GOT3 (cell line): ENCODE results near the gene RAPGEF3.

Experiments
- DNase-seq: peaks from one replicate; lab custom pipeline; 2025; ENCODE audit warnings: mixed read lengths; lab: John Stamatoyannopoulos, UW

Gene RAPGEF3, protein sequence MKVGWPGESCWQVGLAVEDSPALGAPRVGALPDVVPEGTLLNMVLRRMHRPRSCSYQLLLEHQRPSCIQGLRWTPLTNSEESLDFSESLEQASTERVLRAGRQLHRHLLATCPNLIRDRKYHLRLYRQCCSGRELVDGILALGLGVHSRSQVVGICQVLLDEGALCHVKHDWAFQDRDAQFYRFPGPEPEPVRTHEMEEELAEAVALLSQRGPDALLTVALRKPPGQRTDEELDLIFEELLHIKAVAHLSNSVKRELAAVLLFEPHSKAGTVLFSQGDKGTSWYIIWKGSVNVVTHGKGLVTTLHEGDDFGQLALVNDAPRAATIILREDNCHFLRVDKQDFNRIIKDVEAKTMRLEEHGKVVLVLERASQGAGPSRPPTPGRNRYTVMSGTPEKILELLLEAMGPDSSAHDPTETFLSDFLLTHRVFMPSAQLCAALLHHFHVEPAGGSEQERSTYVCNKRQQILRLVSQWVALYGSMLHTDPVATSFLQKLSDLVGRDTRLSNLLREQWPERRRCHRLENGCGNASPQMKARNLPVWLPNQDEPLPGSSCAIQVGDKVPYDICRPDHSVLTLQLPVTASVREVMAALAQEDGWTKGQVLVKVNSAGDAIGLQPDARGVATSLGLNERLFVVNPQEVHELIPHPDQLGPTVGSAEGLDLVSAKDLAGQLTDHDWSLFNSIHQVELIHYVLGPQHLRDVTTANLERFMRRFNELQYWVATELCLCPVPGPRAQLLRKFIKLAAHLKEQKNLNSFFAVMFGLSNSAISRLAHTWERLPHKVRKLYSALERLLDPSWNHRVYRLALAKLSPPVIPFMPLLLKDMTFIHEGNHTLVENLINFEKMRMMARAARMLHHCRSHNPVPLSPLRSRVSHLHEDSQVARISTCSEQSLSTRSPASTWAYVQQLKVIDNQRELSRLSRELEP

DNA sequence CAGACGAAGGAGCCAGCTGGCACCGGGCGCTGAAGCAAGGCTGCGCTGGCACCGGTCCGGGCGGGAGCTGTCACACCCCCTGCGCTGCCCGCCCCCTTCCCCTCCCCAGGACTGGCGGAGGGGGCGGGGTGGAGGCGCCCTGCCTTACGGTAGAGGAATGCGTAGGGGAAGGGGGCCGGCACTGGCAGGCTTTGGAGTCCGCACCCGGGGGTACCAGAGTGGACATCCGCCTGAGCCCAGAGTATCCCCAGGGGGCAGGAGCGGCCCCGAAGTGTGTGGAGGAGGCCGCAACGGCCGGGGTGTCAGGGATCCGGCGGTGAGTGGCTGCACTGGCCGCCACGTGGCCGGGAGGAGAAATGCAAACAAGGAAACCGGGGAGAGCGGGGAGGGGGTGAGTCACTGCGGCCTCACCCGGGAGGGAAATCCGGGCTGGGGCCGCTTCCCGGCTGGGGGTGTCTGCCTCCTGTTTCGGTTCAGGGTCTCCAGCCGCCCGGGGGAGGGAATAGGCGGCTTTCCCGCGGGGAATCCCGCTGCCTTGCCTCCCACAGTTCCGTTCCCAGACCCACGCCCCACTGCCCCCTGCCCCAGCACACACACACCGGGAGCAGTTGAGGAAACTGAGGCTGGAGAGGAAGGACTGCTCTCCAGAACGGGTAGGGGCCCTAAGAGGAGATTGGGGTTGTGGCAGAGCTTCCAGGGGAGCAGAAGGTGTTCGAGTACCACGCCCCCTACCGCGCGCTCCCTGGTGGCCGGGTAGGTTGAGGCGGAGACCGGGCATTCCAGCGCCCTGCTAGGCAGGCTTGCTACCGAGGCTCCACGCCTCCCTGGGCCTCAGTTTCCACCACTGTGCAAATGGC, at the start of gene RAPGEF3:
RAPGEF3 (minus strand) TSS at position 47 of the 857 bp plus-strand sequence. CDS start 324 bp downstream, outside the sequence.
- peak; percentile 55 for DNase-seq

DNA sequence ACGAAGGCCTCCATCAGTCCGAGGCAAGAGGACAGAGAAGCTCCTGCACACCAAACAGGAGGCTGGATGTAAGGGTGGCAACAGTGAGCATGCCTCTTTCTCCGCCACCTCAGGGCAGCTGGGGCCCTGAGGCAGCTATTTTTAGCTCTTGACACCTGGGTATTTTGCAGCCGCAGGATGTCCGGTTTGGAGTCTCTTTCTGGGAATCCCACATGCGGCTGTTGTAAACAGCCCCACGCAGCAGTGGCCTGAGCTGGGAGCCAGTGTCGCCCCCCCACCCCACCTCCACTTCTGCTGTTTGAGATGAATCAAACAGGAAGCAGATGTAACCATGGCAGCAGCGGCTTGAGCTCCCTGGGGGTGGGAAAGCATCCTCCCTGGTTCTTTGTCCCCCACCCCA, 49.4 kb upstream of the RAPGEF3 start:
- no peak for DNase-seq

DNA sequence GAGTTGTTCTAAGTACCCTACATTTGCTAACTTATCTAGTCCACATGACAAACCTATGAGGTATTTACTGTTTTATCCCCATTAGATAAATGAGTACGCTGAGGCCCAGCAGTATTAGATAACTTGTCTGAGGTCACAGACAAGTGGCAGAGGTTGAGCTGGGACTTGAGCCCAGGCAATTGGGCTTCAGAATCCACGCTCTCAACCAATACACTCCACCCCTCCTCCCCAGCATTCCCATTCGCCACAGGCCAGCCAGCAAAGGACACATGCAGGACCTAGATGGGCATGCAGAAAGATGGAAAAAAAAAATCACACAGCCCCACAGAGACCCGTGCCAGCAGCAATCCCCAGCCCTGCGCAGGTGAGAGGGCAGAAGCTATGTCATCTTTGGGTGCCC, 48.7 kb upstream of the RAPGEF3 start:
- DNase-seq, result no peak

DNA sequence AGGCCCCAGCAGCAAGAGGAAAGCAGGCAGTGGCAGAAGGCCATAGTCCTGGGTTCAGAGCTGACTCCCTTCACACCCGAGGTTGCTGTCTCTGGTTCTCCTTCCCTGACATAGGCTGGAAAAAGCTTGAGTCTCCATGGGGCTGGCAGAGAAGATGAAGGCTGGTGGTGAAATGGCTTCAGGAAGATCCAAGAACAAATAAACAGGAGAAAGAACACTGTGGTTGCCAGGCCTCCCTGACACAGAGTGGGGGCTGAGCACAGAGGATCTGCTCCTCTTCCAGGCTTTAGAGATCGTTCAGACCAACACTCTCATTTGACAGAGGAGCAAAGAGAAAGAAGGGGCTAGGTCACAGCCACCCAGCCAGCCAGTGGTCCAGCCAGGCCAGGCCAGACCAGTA, 46.7 kb upstream of the RAPGEF3 start:
- DNase-seq, result no peak

DNA sequence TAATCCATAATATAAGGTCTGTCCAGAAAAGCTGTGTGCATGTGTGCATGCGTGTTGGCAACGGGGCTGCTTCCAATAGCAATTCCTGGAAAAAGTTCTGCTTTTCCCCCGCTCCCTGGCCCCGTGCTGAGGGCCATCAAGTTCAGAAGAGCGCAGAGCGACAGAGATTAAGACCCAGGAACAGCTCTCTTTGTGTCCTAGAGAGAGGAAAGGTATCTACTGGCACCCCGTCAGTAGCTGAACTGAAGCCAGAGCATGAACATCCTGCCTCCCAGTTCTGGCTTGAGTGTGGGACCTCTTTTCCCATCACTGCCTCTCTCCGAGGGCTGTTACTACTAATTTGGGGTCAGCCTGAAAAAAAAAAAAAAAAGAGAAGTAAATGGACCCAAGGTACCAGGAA, 45.5 kb upstream of the RAPGEF3 start:
- no peak for DNase-seq

DNA sequence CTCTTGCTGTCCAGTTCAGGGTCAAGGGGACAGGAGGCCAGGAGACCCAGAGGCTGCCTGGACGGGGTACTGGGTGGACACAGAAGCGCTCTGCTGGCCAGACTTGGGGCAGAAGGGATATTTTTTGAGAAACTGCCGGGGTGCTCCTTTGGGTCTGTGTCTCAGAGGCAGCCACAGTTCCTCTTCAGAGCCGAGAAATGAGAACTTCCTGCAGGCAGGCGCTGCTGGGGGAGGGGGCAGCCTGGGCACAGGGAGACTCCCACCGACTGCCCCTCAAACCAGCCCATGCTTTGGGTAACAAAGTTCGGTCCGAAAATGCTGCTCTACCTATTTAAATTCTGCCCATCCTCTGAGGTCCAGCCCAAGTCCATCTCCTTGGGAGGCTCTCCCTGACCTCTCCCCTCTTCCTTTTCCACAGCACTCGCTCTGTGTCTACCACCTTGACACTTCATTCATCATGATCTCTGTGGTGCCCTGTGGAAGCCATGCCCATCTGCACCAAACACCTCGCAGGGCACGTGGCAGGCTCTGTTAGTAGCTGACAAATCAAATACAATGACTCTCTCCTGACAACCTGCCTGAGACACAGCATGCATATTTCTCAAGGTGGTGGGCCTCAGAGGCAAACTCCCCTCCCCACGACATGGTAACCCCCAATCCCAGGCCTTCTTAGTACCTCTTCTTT, 44.7 kb upstream of the RAPGEF3 start:
- no peak for DNase-seq

DNA sequence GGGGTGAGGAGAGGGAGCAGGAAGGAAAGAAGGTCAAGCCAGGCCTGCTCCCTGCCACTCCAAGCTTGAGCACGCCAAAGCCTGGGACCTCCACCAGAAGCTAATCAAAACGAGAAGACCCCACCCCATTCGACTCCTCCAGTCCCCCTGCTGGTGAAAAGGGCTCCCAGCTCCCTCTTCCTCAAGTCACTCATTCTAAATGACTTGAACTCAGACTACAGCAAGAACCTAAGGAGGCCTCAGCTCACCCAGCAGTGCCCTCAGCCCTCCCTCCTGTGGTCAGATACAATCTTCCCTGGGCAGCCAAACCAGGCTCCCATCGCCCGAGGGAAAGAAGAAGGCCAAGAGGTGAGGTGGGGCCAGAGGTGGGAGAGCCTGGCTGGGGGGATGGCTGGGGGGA, 43.6 kb upstream of the RAPGEF3 start:
- no peak for DNase-seq

DNA sequence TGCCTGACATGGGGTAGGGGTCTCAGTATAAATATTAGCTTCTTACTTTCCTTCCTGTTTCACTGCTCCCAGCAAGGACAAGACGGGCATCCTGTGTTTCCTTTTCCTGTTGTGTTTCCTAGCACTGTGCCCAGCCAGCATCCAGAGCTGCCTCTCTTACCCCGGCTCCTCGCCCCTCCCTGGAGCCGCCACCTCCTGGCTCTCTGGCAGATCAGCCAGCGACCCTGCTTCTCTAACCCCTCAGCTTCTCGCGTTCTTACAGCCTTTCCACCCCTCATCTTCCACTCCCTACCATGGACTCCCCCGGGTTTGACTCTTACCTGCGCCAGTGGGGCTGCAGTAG, 43.2 kb upstream of the RAPGEF3 start:
- no peak for DNase-seq

DNA sequence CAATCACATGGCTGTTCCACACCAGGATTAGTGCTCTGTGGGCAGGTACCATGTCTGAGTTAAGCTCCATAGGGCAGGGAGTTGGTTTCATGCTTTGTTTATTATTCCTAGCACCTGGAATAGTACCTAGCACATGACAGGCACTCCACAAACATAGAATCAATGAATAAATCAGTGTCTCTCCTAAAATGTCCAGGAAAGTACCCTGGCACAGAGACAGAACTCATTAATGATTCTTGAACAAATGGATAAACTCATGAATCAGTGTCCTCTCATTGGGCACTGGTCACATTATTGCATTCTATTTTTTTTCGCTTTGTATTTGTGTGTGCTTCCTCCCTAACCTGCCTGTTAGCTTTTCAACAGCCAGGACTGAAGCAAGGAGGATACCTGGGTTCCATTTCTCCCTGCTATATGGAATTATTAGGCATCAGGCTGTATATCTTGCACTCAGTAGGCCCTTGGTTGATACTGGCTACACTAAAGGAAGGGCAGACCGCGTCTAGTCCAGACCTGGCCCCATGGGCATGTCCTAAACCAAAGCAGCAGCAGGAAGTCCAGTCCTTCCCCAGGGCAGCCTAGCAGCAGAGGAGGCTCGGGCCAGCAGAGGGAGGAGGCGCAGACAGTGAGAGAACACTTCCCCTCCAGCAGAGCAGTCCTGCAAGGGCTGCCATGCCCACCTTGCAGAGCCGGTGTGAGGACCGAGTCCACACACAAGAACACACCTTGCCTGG, 42.7 kb upstream of the RAPGEF3 start:
- no peak for DNase-seq

DNA sequence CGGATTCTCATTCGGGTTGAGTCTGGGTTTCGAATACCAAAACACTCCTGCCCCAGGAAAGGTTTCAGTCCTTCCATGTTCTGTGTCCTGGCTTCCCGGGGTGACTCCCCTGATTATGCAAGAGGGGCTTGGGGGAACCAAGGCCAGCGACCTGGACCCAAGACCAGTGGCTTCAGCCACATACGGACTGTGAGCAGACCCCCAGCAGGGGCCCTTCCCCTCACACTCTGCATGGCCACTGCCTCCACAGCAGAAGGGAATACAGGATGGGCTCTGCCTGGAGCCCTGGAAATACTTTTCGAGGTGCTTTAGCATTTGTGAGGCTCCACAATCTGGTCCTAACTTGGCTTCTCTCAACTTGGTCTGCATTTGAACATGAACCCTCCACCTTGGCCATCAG, 41.9 kb upstream of the RAPGEF3 start:
- no peak for DNase-seq

DNA sequence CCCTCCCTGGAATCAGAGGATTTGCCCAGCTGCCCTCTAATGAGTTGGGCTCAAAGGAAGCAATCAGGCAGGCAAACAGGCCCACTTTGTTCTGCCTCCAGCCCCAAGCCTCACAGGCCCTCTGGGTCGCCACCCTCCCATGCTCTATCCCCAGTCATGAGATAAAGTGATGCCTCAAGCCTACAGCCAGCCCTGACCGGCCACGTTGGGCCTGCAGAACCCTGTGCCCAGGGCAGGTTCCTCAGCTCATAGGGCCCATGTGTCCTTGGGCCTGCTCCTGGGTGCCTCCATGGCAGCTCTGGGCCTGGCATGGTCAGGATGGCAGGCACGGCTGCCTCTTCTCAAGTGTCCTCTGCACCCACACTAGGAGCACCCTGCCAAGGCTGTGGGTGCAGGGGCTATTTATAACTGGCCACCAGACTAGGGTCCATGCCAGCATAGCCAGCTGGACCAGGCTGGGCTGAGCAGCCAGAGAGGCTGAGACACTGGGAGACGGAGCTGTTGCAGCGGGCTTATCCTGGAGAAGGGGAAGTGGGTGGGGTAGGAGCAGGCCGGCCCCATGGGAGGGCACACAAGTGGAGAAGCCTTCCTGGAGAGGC, 40.8 kb upstream of the RAPGEF3 start:
- DNase-seq, result no peak

DNA sequence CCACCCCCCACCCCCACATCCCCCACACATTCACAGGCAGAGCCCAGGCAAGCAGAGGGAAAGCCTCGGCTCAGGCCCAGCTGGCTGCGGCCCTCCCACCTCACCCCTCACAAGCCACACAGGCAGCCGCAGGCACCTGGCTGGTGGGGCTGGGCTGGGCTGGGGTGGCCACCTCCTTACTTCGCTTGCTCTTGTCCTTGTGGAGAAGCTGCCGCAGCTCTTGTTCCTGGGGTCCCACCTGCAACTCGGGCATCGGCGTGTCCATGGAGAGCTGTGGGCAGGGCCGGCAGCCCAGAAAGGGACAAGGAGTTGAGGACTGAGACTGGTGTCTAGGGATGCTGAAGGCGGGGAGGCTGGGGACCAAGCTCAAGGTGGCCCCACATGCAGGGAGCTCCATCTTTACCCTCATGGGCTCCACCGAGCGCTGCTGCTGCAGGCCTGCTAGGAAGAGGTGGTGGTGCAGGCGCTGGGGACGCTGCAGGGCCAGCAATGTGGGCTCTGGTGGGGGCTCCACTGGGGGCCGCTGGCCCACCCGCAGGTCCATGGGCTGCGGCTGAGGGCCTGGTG, 39.8 kb upstream of the RAPGEF3 start:
- no peak for DNase-seq

DNA sequence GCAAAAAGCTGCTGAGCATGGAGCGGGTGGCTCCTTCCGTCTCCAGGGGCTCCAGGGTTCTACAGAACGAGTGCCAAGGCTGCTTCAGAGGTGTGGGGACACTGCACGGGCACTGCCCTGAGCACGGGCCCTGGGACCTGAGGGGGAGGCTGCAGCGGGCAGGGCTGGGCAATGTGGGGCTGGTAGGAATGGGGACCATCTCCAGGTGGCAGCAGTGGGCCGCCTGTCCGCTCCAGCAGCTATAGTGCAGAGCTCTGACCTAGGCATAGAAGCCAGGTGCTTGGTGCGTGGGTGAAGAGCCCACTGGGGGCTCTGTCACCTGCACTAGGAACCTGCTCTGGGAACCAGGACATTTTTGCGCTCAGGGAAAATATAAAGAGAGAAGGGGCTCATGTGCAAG, 38.8 kb upstream of the RAPGEF3 start:
- DNase-seq, result no peak

DNA sequence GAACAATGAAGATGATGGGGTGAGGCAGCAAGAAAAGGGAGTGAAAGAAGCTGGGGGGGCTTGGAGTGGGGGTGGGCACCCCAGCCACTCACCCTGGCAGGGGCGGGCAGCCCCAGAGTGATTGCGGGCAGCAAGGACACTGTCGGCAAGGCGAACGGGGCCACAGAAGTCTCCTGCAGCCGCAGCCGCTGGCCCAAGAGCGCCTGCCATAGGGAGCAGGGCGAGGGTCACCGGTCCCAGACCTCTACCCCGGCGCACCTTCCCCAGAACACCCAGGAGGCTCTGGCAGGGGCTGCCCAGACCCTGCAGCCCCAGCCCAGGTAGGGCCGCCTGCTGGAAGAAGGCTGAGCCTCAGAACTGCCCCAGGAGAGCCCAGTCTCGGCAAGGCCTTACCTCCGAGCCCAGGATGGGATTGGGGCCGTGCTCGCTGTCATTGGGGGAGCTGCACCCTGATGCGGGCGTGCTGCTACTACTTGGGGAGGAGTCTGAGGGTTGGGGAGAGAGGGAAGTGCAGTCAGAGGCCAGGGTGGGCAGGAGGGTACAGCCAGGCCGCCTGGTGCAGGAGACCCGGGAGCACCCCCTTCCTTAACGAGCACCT, 37.2 kb upstream of the RAPGEF3 start:
- DNase-seq, result no peak

DNA sequence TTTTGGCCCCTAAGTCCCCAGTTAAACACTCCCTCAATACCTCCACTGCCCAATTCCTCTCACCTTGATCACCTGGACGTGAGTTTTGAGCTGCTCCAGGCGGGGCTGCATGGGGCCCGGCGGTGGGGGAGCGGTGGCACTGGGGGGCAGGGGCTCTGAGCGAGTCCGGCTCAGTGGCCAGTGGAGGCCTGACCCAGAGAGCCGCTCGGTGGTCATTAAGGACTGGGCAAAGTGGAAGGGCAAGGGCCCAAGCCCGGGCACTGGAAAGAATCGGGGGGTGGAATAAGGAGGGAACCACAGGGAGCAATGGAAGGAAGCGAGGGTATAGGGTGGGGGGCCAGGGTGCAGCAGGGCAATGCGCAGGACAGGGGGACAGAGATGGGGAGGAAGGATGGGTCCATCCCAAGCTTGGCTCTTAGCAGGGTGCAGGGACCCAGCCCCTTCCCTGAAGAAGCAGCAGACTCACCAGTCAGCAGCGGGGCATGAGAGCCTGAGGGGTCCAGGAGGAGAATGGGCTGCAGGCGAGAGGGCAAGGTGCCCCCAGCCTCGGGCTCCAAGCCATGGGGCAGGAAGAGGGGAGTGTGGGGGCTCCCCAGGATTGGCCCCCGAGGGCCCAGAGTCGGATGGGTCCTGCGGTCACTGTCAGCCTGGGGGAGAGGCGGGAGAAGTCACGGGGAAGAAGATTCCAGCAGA, 36.6 kb upstream of the RAPGEF3 start:
- no peak for DNase-seq

DNA sequence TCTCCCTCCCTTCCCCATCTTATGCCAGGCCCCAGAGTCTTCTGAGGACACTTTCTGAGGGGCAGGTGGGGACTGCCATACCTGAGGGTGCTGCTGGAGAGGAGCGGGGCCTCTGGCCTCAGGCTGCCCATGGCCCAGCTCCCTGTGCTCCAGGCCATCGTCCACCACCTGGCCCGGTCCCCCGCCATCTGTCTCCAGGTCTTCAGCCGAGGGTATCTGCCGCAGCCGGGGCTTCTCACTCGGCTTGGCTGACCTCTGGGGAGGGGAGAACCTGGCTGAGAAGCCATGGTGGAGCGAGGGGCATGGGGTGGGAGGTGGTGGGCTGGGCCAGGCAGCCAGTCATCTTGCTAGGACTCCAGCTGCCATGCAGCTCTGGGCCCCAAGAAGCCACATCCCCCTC, 36.0 kb upstream of the RAPGEF3 start:
- DNase-seq, result no peak

DNA sequence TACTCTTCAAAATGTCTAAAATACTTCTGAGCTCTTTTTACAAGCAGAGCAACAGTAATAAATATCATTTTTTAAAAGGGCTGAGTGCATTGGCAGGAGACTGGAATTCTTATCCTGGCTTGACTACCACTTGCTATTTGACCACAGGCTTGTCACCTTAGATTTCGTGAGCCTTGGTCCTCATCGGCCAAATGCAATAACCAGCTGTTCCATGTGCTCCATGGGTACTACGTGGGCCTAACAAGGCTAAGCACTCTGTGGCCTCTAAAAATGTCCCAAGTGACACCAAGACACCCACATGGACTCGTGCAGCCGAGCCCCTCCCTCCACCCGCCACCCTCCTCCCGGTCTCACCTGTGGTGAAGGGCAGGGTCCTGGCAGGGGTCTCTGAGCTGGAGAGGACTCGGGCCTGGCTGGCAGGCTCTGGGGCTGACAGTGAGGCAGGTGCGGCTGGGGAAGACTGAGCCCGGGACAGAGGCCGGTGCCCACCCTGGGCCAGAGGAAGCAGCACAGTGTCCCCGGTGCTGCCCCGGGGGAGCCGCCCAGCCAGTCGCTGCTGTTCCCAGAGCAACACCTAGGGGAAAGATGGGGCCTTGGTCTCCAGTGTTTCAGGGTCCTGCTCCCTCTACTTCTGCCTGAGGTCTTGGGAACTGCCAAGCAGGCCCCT, 34.5 kb upstream of the RAPGEF3 start:
- DNase-seq, result no peak

DNA sequence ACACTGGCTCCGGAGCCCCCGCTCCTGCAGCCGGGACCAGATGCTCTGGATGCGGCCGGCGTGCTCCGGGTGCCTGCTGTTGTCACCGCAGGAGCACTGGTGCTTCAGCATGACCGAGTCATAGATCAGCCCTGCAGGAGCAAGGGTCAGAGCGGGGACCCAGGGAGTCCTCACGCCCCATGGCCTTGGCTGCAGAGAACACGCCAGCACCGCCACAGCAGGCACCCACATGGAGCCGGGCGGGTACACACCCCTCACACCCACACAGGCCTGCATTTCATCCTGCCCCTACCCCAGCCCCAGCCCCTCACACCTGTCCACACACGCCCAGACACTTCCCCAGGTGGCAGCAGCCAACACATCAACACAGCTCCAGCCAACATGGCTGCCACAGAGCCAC, 33.2 kb upstream of the RAPGEF3 start:
- DNase-seq, result no peak

DNA sequence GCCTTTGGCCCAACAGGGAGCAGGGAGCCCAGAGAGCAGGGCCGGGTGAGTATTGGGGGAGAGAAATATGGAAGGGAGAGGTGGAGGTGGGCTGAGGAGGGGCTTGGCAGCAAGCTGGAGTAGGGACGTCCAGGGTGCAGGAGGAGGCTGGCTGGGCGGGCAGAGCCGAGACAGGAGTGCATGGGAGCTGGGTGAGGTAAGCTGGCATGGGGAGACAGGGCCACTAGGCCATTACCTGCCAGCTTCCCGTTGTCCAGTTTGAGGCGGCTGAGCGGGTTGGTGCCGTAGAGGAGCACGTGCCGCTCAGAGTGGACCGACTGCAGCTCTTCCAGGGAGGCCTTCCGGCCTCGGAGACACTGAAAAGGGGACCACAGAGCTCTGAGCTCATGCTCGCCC, 32.7 kb upstream of the RAPGEF3 start:
- DNase-seq, result no peak
